ENCODE data around the gene SELENOV.
A peak's percentile ranks its signal among the peaks of the same experiment; 100 is the strongest.

SELENOV gene

GRCh38 chr19:39492788-39493187, 22.2 kb upstream of the SELENOV start:
- no peak for DNase-seq (ENCODE audit: low spot score)

- DNase-seq (ENCODE audit: low spot score) = no peak
These were observed 20.3 kb upstream of the SELENOV start for GRCh38 chr19:39494661-39495060.

- DNase-seq (ENCODE audit: low spot score) = no peak
These were observed 18.9 kb upstream of the SELENOV start for GRCh38 chr19:39496063-39496462.

- no peak for DNase-seq (ENCODE audit: low spot score)
These were observed 17.3 kb upstream of the SELENOV start for GRCh38 chr19:39497701-39497995.

GRCh38 chr19:39497996-39498797, 16.7 kb upstream of the SELENOV start:
- DNase-seq (ENCODE audit: low spot score) = no peak

- DNase-seq (ENCODE audit: low spot score) = no peak
These were observed 15.9 kb upstream of the SELENOV start, which contains the start of gene DLL3 for GRCh38 chr19:39498798-39499642. Gene DLL3 (plus strand): TSS chr19:39498947. CDS start chr19:39498975, 28 bp downstream.

GRCh38 chr19:39499932-39500331, 15.0 kb upstream of the SELENOV start:
- no peak for DNase-seq (ENCODE audit: low spot score)

GRCh38 chr19:39500543-39500942, 14.4 kb upstream of the SELENOV start:
- no peak for DNase-seq (ENCODE audit: low spot score)

- no peak for DNase-seq (ENCODE audit: low spot score)
These were observed 13.6 kb upstream of the SELENOV start for GRCh38 chr19:39501340-39501739.

GRCh38 chr19:39502640-39503417, 12.1 kb upstream of the SELENOV start:
- peak; percentile 71 for DNase-seq (ENCODE audit: low spot score)

- no peak for DNase-seq (ENCODE audit: low spot score)
These were observed 8.4 kb upstream of the SELENOV start for GRCh38 chr19:39506598-39506943.

- DNase-seq (ENCODE audit: low spot score) = no peak
These were observed 7.8 kb upstream of the SELENOV start for GRCh38 chr19:39506944-39507714.

GRCh38 chr19:39507715-39508364, 7.1 kb upstream of the SELENOV start:
- no peak for DNase-seq (ENCODE audit: low spot score)

GRCh38 chr19:39508629-39509028, 6.3 kb upstream of the SELENOV start:
- no peak for DNase-seq (ENCODE audit: low spot score)

- DNase-seq (ENCODE audit: low spot score) = no peak
These were observed 5.7 kb upstream of the SELENOV start for GRCh38 chr19:39509233-39509632.

- DNase-seq (ENCODE audit: low spot score) = no peak
These were observed 2.0 kb upstream of the SELENOV start for GRCh38 chr19:39512988-39513387.

- no peak for DNase-seq (ENCODE audit: low spot score)
These were observed 732 bp downstream of the SELENOV start for GRCh38 chr19:39515551-39516191.

- no peak for DNase-seq (ENCODE audit: low spot score)
These were observed 1.3 kb downstream of the SELENOV start for GRCh38 chr19:39516270-39516669.

GRCh38 chr19:39517432-39517831, 2.5 kb downstream of the SELENOV start:
- no peak for DNase-seq (ENCODE audit: low spot score)

- DNase-seq (ENCODE audit: low spot score) = no peak
These were observed 3.5 kb downstream of the SELENOV start for GRCh38 chr19:39518458-39518857.

- no peak for DNase-seq (ENCODE audit: low spot score)
These were observed 4.0 kb downstream of the SELENOV start for GRCh38 chr19:39518975-39519374.

Measured in RKO (cell line).